OCI-M1 (cell line): Measurements from ENCODE around the gene DNAJB8.

Experiments
- DNase-seq: peaks from one replicate; lab custom pipeline; 2025; lab: John Stamatoyannopoulos, UW

Gene DNAJB8

DNA sequence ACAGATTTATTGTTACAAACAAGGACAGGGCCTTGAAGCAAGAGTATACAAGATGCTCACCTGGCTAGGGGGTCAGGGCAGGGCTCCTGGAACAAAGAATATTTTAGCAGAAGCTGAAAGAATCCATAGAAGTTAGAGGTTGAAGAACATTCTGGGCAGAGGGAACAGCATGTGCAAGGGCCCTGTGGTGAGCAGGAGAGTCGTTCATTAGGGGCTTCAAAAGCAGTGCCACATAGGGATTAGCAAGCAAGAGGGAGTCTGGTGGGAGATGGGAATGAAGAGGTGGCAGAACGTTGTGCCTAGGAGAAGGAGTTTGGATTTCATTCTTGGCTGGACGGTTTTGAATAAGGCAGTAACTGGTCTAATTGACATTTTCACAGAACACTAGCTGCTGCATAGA, 22.9 kb downstream of the DNAJB8 start:
- no peak for DNase-seq

DNA sequence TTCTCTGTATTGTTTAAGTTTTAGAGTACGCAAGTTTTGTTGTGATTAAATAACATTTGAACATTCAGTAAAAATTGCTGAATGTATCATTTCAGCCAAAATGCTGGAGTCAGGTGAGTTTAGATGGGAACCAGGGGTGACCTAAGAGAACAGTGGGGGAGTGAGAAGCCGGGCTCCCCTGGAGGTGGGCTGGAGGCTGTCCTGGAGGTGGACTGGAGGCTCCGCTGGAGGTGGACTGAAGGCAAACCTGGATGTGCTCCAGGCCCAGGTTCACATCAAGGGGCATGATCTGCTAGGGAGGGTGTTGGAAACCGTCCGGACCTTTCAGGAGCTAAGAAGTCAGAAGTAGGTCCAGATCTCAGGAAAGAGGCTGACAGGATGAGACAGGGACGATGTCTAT, 23.7 kb downstream of the DNAJB8 start:
- DNase-seq: no peak

- DNase-seq: no peak
Observed at GRCh38 chr3:128442070-128442469, 24.6 kb downstream of the DNAJB8 start.

GRCh38 chr3:128439226-128439625, 27.5 kb downstream of the DNAJB8 start:
- DNase-seq: no peak

GRCh38 chr3:128438488-128439072, 28.1 kb downstream of the DNAJB8 start:
- DNase-seq: peak; percentile 48

DNA sequence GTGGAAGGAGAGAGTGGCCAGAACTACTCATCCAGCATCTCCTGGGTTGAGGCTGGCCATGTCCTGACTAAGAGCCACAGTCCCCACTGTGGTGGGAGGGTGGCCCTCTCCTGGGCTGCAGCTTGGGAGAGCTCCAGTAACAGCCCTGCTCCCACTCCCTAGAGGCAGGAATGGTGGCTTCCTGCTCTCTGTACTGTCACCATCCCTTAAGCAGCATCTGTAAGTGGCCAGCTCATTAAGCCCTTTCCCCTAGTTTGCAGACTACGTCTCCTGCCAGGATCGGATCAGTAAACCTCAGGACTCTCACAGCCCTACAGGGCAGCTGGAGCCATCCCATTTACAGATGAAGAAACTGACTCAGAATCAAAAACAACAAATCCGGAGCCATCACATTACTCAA, 30.5 kb downstream of the DNAJB8 start:
- DNase-seq: no peak

DNA sequence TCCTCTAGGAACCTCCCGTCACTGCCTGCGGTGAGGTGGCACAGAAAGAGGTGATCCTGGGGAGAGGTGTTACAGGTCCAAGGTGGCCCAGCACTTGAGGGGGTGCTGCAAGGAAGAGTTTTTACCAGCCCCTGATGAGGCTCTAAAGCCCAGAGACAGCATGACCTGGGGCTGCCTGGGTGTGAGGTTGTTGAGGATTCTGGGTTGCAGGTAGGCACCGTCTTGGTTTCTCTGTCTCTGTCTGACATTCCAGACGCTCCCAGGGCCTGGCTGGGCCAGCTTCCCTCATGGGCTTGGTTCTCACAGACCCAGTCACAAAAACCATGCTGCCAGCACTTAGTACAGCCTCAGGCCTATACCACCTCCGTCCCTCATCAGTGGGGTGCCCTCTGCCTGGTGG, 31.1 kb downstream of the DNAJB8 start:
- no peak for DNase-seq

GRCh38 chr3:128435058-128435457, 31.6 kb downstream of the DNAJB8 start:
- DNase-seq: peak; percentile 9

GRCh38 chr3:128434524-128434923, 32.2 kb downstream of the DNAJB8 start:
- DNase-seq: no peak

- DNase-seq: no peak
Observed at GRCh38 chr3:128433837-128434165, 32.9 kb downstream of the DNAJB8 start.

DNA sequence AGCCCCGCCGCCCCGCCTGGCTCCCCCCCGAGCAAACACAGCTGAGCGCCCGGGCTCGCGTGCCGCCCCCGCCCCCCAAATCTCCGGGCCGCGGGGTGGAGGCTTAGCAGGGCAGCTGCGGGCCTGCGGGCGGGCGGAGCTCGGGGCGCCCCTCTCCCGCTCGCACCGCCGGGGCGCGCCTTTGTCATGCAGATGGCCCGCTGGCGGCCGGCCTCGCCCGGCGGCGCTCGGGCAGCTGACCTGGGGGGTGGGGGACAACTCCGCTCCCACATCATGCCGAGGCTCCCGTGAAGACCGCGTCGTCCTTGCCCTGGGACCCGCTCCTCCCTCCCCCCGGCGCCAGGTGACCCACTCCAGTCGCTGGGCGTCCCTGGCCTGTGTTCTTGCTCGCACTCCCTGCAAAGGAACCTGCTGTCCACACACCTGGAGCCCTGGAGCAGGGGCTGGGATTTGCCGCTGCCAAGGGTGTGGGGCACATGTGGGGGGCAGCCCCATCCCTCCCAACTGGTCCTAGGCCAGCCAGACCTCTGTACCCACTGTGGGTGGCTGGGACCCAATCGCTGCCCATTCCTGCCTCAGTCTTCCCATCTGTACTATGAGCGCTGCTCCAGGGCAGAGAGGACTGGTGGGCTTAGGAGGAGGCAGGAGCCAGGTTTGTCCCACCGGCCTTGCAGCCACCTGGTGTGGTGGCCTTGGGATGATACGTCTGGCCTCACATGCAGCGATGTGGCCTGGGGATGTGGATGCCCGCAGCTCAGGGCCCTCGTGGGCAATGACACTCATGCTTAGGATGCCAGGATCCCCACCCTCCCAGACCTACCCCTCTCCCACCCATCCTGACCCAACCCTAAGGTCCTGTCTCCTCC, 33.5 kb downstream of the DNAJB8 start:
- peak; percentile 20 for DNase-seq

DNA sequence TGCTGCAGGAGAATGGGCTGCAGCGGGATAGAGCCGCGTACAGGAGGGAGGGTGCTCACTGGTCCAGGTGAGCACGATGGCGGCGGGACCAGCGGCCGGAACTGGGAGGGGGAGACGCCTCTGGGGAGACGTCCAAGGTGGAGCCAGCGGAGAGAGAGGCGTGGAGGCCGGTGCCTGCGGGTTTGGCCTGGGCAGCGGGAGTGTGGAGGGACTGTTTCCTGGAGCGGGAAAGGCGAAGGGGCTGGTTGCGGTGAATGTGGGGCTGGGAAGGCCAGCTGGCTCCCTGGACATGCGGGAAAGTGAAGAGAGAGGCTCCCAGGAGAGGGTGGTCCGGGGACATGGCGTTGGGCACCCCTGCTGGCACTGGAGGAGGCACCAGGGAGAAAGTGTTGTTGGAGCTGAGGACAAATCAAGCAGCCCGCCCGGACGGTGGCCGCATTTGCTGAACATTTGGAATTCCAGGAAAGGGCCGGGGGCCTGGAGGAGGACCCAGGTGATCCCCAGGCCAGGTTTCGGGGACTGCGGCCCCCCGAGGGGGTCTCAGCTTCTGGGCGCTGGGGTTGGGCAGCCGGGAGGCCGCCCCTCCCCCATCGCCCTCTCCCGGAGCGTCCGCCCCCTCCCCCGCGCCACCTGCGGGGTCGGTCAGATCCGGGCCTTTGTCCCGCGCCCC, 34.3 kb downstream of the DNAJB8 start:
- no peak for DNase-seq

GRCh38 chr3:128431803-128432300, 34.8 kb downstream of the DNAJB8 start:
- no peak for DNase-seq

DNA sequence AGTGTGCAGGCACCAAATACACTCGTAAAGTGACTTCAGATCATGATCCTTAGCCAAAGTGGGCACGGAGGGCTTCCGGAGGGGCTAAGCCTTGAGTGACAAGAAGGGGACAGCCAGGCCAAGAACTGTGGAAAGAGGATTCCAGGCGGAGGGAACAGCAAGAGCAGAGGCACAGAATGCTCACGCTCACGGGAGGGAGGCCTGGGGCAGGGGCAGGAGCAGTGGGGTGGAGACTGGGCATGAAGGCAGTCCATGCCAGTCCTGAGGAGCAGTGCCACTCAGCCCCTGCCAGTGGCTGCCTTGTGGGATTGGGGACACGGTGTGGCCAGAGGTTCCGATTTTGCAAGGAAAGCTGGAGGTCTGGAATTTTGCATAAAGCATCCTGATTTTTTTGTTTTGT, 36.0 kb downstream of the DNAJB8 start:
- no peak for DNase-seq

DNA sequence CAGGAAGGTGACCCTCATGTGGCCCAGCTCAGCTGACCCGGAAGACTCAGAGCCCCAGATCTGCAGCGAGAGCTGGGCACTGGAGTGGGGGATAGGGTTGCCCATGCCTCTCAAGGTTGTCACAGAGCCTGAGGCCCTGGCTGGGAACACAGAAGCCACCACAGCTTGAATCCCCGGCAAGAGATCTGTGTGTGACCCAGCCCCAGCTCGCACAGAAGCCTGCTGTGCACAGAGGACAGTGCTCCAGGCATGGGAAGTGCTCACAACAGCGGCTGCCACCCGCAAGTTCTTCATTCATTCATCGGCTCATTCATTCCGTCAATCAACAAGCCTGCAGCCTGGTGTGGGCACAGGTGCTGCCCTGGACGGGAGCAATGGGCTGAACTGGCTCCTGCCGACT, 36.4 kb downstream of the DNAJB8 start:
- no peak for DNase-seq

DNA sequence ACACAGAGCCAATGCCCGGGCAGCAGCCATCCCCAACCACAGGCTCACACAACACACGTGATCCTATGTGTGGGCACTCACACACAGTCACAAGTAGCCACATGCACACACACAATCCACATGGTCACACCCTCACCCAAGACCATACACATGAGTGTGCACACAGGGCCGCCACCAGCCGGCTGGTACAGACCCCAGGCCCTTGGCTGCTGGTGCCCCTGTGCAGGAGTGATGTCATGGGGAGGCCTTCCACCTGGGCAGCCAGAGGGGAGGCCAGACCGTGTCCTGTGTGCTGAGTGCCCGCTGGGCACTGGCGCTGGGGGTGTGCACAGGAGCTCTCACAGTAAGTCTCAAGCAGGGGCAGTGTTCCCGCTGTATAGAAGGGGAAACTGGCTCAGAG, 36.9 kb downstream of the DNAJB8 start:
- DNase-seq: no peak

GRCh38 chr3:128429275-128429674, 37.4 kb downstream of the DNAJB8 start:
- DNase-seq: no peak

- DNase-seq: no peak
Observed at GRCh38 chr3:128427872-128428822, 38.5 kb downstream of the DNAJB8 start.

- DNase-seq: no peak
Observed at GRCh38 chr3:128427175-128427857, 39.4 kb downstream of the DNAJB8 start.

DNA sequence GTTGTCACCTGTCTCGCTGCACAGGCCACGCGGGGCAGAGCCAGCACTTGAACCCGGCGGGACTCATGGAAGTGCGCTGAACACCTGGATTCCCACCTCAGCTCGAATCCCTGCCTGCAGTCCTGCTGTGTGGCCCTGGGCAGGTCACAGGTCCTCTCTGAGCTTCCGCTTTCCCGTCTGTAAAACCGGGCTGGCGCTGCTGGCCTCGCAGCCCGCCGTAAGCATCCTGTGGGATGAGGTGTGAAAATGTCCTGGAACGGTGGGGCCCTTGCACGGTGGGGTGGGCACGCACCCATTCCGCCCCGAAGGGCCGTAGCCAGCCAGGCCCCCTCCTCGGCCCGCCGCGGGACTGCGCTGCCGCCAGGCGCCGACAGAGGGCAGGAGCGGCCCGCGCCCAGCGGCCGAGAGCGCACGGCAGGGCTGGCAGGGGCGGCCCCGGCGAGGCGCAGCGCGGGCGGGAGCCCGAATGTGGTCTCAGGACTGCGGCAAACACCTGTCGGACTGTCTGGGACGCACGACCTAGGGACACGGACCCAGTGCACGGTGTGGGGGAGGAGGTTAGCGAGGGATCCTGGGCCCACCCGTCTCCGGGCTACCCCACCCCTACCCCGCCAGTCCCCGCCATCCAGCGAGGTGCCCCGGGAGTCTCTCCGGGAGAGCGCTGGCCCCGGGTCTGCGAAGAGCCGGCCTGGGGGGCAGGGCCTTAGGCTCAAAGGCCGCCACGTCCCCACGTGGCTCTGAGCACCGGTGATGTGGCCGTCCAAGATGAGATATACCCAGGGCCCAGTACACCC, 40.4 kb downstream of the DNAJB8 start:
- peak; percentile 78 for DNase-seq

GRCh38 chr3:128425846-128426127, 40.9 kb downstream of the DNAJB8 start:
- DNase-seq: no peak
